CD4-positive, alpha-beta T cell (primary cell): ENCODE data around the gene SYF2. TPM values are rescaled to one million over a fixed set of nuclear protein-coding genes. Genes with fewer than 3 reads are reported as not detected.
"Not testable (repeated sequence)": the region's sequence is repeated elsewhere in the genome, so short reads cannot be mapped to it uniquely, and the experiment has no call there.

Source experiments
- ATAC-seq: fragments of 200-7000 bp; cut with Tn5 transposase; one replicate; pipeline ENCODE4 v1.10.0; 2022; ENCODE audit warnings: mild to moderate bottlenecking; ENCODE audit not compliant: poor library complexity
- CTCF ChIA-PET: fragments of 350-600 bp; sonication (Branson Sonifier 250); formaldehyde crosslinking; loops from one replicate; lab custom pipeline; 2021; ENCODE audit warnings: antibody characterized with exemption, inconsistent platforms; lab: Charles Lee
- POLR2A ChIA-PET: fragments of 350-600 bp; sonication (Branson Sonifier 250); formaldehyde crosslinking; loops from one replicate; lab custom pipeline; 2021; ENCODE audit warnings: antibody characterized with exemption, inconsistent platforms; lab: Charles Lee
- DNase-seq, 14 experiments: peaks; one replicate each; pipeline ENCODE4 v3.0.0-alpha.2; 2013 to 2020; ENCODE audit warnings: mixed read lengths in 2 of 14
- H3K27ac ChIP-seq, 2 donors: one replicate each; pipeline versions ENCODE4 v1.5.1 to v1.7.0; 2013; ENCODE audit warnings: low read length in 2 of 2, low read depth in 1 of 2, mild to moderate bottlenecking in 1 of 2
- H3K27me3 ChIP-seq, 2 experiments: 1 replicate in 1 of 2; 2 replicates in 1 of 2; pipeline versions ENCODE4 v1.6.1 to v1.7.0; 2013; ENCODE audit warnings: low read length in 2 of 2, control low read depth in 1 of 2, mild to moderate bottlenecking in 1 of 2, moderate library complexity in 1 of 2; ENCODE audit not compliant: insufficient read depth in 2 of 2, control insufficient read depth in 1 of 2
- H3K36me3 ChIP-seq: one replicate; pipeline ENCODE4 v1.6.1; 2013; ENCODE audit warnings: low read length, control low read depth; ENCODE audit not compliant: insufficient read depth
- H3K4me1 ChIP-seq: one replicate; pipeline ENCODE4 v1.6.1; 2013; ENCODE audit warnings: low read length, control low read depth; ENCODE audit not compliant: insufficient read depth
- H3K4me3 ChIP-seq: one replicate; pipeline ENCODE4 v1.5.1; 2013; ENCODE audit warnings: mild to moderate bottlenecking, low read length, moderate library complexity
- H3K9me3 ChIP-seq, 2 experiments: 1 replicate in 1 of 2; 2 replicates in 1 of 2; pipeline versions ENCODE4 v1.6.1 to v1.7.0; 2013; ENCODE audit warnings: low read length in 2 of 2, mild to moderate bottlenecking in 2 of 2, control low read depth in 1 of 2, moderate library complexity in 1 of 2; ENCODE audit not compliant: control insufficient read depth in 1 of 2, insufficient read depth in 1 of 2
- H3K27ac Mint-ChIP-seq: one replicate; pipeline ENCODE4 v1.8.0; 2020; ENCODE audit warnings: mixed read lengths
- H3K27me3 Mint-ChIP-seq: one replicate; pipeline ENCODE4 v1.8.0; 2021; ENCODE audit warnings: mixed read lengths
- H3K36me3 Mint-ChIP-seq: one replicate; pipeline ENCODE4 v1.8.0; 2021; ENCODE audit warnings: low read depth, mixed read lengths
- H3K4me1 Mint-ChIP-seq: one replicate; pipeline ENCODE4 v1.8.0; 2021; ENCODE audit warnings: low read depth, mixed read lengths
- H3K4me3 Mint-ChIP-seq: one replicate; pipeline ENCODE4 v1.8.0; 2020; ENCODE audit warnings: mild to moderate bottlenecking, mixed read lengths
- H3K9me3 Mint-ChIP-seq: one replicate; pipeline ENCODE4 v1.8.0; 2020; ENCODE audit warnings: mixed read lengths
- intact Hi-C, 2 experiments: fragments of 100-400 bp; cut with DNase I in 1 of 2; cut with micrococcal nuclease in 1 of 2; formaldehyde crosslinking; loops; one replicate each; pipeline versions ENCODE4 v1.15.1 to v1.9.0; 2023 to 2025; cut with DNase I, micrococcal nuclease
- total RNA-seq, 174 experiments: library from RNA in 2 of 174; stranded (reverse) in 2 of 174; gene quantifications; one replicate each; pipeline ENCODE4 v1.2.3 and lab custom pipeline; 2021 to 2026
- TF ChIP-seq, protein P1 (sequence below): fragments of 200-600 bp; IDR thresholded peaks from one replicate; pipeline ENCODE4 v1.8.0; 2022; ENCODE audit warnings: antibody characterized with exemption, mild to moderate bottlenecking

Gene SYF2
- total RNA-seq, 2 experiments from 2014 or later: 93.3 to 98.9 TPM

- intact Hi-C loops: loop anchor here in 1 of 2 experiments (10.0 kb wide), 3 partner anchors 871 to 1991 kb away; partner anchors contain the start of genes LYPLA2, PDIK1L and WDTC1
- DNase-seq (no peak), ATAC-seq (no peak)
- POLR2A ChIA-PET: interaction anchor here (6.0 kb wide), 1 partner anchor 13 kb away, joined by 277 read pairs; the partner anchor contains the start of gene SYF2
- Mint-ChIP-seq H3K9me3 (no peaks in the 10 kb centered on the region), H3K4me1 (peaks cover 92% of the 10 kb centered on the region), H3K27ac (peak overlapping the region; percentile 99), H3K4me3 (peak overlapping the region; percentile 97), H3K27me3 (peaks cover 5% of the 10 kb centered on the region), H3K36me3 (peaks cover 82% of the 10 kb centered on the region)
- Histone ChIP-seq H3K36me3 (peaks cover 55% of the 10 kb centered on the region), H3K9me3 (no peaks in the 10 kb centered on the region), H3K4me1 (peaks cover 56% of the 10 kb centered on the region), H3K27ac (no peak overlapping the region), H3K27me3 (no peaks in the 10 kb centered on the region), H3K4me3 (no peak overlapping the region)
- CTCF ChIA-PET: interaction anchor here (0.6 to 2.5 kb wide), 2 partner anchors 11 to 521 kb away, joined by 3 to 12 read pairs; partner anchors contain the start of gene SYF2
- TF ChIP-seq, protein P1, sequence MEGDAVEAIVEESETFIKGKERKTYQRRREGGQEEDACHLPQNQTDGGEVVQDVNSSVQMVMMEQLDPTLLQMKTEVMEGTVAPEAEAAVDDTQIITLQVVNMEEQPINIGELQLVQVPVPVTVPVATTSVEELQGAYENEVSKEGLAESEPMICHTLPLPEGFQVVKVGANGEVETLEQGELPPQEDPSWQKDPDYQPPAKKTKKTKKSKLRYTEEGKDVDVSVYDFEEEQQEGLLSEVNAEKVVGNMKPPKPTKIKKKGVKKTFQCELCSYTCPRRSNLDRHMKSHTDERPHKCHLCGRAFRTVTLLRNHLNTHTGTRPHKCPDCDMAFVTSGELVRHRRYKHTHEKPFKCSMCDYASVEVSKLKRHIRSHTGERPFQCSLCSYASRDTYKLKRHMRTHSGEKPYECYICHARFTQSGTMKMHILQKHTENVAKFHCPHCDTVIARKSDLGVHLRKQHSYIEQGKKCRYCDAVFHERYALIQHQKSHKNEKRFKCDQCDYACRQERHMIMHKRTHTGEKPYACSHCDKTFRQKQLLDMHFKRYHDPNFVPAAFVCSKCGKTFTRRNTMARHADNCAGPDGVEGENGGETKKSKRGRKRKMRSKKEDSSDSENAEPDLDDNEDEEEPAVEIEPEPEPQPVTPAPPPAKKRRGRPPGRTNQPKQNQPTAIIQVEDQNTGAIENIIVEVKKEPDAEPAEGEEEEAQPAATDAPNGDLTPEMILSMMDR: no peak
These were observed 11.6 kb upstream of the SYF2 start for GRCh38 chr1:25243907-25244306.

DNA sequence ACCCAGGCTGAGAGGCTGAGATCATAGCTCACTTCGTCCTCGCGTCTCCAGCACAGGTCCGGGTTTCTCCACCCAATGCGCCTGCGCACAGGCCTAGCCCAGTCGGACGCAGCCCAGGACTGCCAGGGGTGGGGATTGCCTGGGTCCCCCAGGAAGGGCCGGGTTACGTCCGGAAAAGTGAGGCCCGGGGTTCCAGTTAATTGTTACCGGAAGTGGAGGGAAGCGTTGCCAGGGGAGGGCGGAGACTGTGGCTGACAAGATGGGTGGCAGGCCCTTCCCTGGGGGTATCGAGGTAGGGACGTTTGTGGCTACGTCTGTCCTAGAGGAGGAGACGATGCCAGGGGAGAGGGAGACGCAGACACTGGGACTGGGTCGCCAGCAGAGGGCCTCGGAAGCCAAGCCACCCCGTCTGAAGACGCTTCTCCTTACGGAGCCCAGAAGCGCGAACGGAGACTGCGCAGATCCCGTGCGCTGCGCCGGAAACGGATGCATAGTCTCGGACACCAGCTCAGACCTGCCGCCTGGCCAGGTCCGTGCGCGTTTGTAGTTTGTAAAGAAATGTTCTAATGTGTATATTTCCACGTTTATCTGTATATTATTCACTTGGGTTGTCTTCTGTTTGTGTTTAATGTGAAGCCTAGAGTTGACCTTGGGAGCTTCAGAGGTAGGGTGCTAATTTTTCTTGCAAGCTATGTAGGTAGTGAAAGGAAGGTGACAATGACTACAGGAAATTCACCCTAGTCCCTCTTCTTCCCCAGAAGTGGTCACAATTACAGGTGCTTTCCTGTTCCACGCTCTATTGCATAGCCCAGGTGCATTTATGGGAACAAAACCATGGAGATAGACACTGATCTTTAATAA is 7.6 kb upstream of the SYF2 start:
- peaks cover 62% of the 10 kb centered on the region for H3K4me1 Mint-ChIP-seq
- DNase-seq (peak; percentile 64 to 94 (median 78)), ATAC-seq (peak; percentile 86)
- H3K27ac Mint-ChIP-seq: peak overlapping the region; percentile 99
- no peaks in the 10 kb centered on the region for H3K27me3 ChIP-seq
- peaks cover 38% of the 10 kb centered on the region for H3K4me1 ChIP-seq
- H3K36me3 ChIP-seq: peaks cover 36% of the 10 kb centered on the region
- H3K4me3 ChIP-seq: peak overlapping the region; percentile 61
- TF ChIP-seq, protein P1: peak; percentile 69
- POLR2A ChIA-PET: interaction anchor here (0.9 to 3.4 kb wide), 10 partner anchors 8 to 580 kb away, joined by 3 to 35 read pairs (median 5); partner anchors contain the start of genes MTFR1L, RSRP1 and SYF2
- intact Hi-C loops: loop anchor here in 1 of 2 experiments (10.0 kb wide), 3 partner anchors 875 to 1995 kb away; partner anchors contain the start of genes LYPLA2, PDIK1L and WDTC1
- H3K27ac ChIP-seq: peak overlapping the region; percentile 79 to 89
- H3K9me3 Mint-ChIP-seq: no peaks in the 10 kb centered on the region
- H3K27me3 Mint-ChIP-seq: no peaks in the 10 kb centered on the region
- H3K4me3 Mint-ChIP-seq: peak overlapping the region; percentile 90
- no peaks in the 10 kb centered on the region for H3K9me3 ChIP-seq
- H3K36me3 Mint-ChIP-seq: peaks cover 55% of the 10 kb centered on the region
- CTCF ChIA-PET: interaction anchor here (0.7 to 2.1 kb wide), 6 partner anchors 8 to 192 kb away, joined by 3 to 8 read pairs (median 4); partner anchors contain the start of genes MACO1 and SYF2

- H3K4me1 ChIP-seq: peaks cover 37% of the 10 kb centered on the region
- H3K36me3 Mint-ChIP-seq: peaks cover 40% of the 10 kb centered on the region
- H3K4me1 Mint-ChIP-seq: peaks cover 48% of the 10 kb centered on the region
- no peaks in the 10 kb centered on the region for H3K9me3 ChIP-seq
- no peak overlapping the region for H3K4me3 ChIP-seq
- H3K27me3 Mint-ChIP-seq: no peaks in the 10 kb centered on the region
- ChIA-PET POLR2A (interaction anchor here (2.1 kb wide), 1 partner anchor 9 kb away, joined by 10 read pairs; the partner anchor contains the start of gene RSRP1), CTCF (no interaction called here)
- TF ChIP-seq, protein P1: no peak
- H3K4me3 Mint-ChIP-seq: no peak overlapping the region
- no peak overlapping the region for H3K27ac ChIP-seq
- ATAC-seq (no peak), DNase-seq (no peak)
- H3K27ac Mint-ChIP-seq: peak overlapping the region; percentile 2
- H3K9me3 Mint-ChIP-seq: no peaks in the 10 kb centered on the region
- H3K36me3 ChIP-seq: peaks cover 18% of the 10 kb centered on the region
- H3K27me3 ChIP-seq: no peaks in the 10 kb centered on the region
- intact Hi-C loops: no loop called here
These were observed 5.7 kb upstream of the SYF2 start for GRCh38 chr1:25238046-25238445.

DNA sequence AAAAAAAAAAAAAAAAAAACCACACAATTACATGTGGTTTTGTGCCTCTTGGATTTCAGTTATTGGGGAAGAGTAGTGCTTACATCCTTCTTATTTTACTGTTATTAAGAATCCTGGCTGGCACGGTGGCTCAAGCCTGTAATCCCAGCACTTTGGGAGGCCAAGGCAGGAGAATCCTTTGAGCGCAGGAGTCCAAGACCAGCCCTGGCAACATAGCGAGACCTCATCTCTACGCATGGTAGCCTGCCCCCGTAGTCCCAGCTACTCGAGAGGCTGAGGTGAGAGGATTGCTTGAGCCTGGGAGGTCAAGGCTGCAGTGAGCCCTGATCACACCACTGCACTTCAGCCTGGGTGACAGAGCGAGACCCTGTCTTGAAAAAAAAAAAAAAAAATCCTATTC is 4.0 kb upstream of the SYF2 start:
- H3K27ac Mint-ChIP-seq: not testable (repeated sequence)

More for the DNA sequence above, 4.0 kb upstream of the SYF2 start:
- DNase-seq, intact Hi-C loops, CTCF ChIA-PET, H3K9me3 ChIP-seq, H3K36me3 ChIP-seq, H3K27me3 Mint-ChIP-seq, H3K27me3 ChIP-seq, H3K4me3 ChIP-seq, H3K9me3 Mint-ChIP-seq, ATAC-seq, H3K27ac ChIP-seq: not testable (repeated sequence)
- Mint-ChIP-seq H3K4me1 (peaks cover 36% of the 10 kb centered on the region), H3K4me3 (peak overlapping the region; percentile 7), H3K36me3 (peaks cover 28% of the 10 kb centered on the region)
- POLR2A ChIA-PET: interaction anchor here (0.7 to 1.0 kb wide), 2 partner anchors 11 to 700 kb away, joined by 3 read pairs; partner anchors contain the start of gene RSRP1
- H3K4me1 ChIP-seq: peaks cover 46% of the 10 kb centered on the region
